IPS DF 4.7 (cell line): Measurements from ENCODE around the gene RAB31.

Source experiments
- DNase-seq: peaks from one replicate; pipeline ENCODE4 v3.0.0-alpha.2; 2013; ENCODE audit warnings: low spot score; ENCODE audit errors: extremely low read depth

The RAB31 gene

DNA sequence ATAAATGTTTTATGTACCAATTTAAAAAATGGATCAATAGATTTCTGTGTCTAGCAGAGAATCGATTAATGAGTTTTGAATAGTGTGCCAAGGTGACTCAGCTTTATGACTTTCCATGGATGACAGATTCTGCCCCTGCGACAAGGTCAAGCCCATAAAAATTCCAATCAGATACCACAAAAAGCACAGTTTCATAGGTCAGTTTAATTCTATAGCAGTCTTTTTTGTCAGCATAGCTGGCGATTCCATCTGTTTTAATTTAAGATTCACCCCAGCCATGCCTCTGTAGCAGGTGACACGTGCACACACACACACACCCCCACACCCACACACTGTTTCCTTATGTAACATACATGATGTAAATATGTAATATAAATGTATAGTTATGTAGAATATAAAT, 28.9 kb downstream of the RAB31 start:
- no peak for DNase-seq

GRCh38 chr18:9737472-9738121, 29.5 kb downstream of the RAB31 start:
- no peak for DNase-seq

- DNase-seq = no peak
Observed at GRCh38 chr18:9738266-9738969, 30.3 kb downstream of the RAB31 start.

GRCh38 chr18:9739516-9739915, 31.4 kb downstream of the RAB31 start:
- no peak for DNase-seq

GRCh38 chr18:9740071-9740470, 32.0 kb downstream of the RAB31 start:
- no peak for DNase-seq

GRCh38 chr18:9741406-9741792, 33.3 kb downstream of the RAB31 start:
- no peak for DNase-seq

DNA sequence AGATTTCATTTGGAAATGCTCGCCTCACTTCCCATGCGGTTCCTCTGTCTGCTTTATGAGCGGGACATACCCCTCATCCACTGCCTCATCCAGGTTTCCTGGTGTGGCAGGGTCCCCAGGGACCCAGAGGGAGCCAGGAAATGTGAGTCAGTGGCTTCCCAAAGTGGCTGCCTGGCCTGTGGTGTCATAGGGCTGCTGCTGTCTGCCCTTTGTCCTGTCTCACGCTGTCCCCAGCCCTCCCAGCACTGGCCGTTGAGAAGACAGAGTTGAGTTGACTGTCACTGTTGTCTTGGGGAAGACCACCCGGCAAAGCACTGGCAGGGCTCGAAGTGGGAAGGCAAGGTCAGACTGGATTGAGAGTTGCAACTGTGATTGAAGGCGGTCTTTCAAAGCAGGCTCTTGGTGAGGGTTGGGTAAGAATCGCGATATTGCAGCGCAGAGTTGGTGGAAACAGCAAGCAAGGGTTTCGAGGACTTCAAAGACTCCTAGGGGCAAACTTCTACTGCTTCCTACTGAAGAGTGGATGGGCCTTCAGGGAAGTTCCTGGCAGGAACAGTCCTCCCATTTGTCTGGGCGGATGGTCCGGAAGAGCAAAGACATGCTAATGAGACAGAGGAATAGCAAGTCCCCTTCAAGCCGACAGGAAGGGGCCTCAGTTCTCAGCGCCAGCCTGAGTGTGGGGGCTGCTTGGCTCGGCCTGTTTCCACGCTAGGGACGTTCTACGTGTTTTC, 33.9 kb downstream of the RAB31 start:
- DNase-seq = peak; percentile 36

- DNase-seq = no peak
Observed at GRCh38 chr18:9742524-9743131, 34.5 kb downstream of the RAB31 start.

DNA sequence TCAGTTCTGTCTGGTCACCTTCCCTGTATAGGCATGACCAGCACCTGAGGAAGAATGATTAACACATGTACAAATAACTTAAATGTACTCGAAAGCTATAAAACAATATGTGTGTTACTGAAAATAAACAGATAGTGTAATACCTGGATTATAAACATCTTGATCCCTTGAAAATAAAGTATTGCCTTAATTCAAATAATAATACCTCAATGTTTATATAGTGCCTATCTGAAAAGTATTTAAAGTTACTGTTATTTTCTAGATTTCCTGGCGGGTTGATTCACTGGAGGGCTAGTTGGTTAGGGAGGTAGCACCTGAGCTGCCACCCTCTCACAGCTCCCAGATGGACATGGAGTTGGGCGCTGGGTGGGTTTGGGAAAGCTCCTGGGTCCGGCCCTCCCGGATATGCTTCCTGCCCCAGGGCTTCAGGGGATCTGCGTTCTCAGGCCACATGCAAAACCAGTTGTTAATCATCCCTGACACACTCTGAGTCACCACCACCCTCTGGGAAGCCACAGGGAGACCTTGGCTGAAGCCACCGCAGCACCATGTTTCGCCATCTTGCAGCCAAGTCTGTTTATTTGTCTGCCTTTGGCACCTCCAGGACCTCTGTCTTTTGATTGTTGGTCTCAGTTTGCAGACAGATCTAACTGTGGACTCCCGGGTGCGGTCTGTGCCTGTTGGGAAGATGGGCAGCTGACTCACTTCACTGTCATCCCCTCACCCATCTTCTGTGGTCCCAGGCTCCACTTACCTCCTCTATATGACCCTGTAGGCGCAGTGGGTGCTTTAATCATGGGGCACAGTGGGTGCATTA, 35.3 kb downstream of the RAB31 start:
- DNase-seq = no peak

GRCh38 chr18:9746958-9747357, 38.9 kb downstream of the RAB31 start:
- no peak for DNase-seq

GRCh38 chr18:9749611-9750010, 41.5 kb downstream of the RAB31 start:
- DNase-seq = no peak

DNA sequence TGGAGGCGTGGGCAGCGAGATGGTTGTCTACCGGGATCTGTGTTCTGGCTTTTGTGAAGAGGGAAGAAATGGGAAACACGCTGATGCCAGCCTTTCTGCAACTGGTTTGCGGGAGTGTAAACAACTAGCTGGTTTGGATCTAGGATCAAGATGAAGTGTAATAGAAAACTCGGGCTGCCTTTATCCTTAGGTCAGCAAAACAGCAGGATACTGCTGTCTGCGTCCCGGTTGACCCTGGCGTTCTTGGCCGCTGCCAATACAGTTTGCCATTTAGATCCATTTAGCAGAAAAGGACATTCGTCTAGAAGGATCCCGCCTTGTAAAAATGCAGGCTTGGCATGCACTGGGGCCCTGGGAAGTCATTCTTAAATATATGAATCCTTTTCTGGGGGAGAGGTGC, 42.0 kb downstream of the RAB31 start:
- DNase-seq = no peak

DNA sequence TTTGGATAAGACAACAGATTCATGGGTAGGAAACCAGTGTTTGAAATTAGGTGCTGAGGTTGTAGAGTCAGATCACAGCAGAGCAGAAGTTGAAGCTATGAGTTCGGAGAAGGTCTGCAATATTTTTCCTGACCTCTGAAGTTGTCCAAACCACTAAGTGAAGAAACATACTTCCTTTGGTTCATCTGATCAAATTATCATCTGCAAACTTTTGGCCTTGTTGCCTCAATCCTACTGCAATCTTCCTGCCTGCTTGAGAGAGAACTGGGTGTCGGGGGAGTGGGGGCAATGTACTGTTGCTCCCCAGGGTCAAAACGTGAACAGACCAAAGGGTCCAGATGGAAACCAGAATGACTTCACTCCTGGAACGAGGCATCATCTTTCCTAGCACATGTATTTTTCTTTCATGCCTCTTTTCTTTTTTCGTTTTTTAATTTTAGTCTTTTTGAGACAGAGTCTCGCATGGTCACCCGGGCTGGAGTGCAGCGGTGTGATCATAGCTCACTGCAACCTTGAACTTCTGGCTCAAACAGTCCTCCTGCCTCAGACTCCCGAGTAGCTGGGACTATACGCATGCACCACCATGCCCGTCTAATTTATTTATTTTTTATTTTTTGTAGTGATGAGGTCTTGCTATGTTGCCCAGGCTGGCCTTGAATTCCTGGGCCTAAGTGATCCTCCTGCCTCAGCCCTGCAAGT, 42.7 kb downstream of the RAB31 start:
- no peak for DNase-seq

GRCh38 chr18:9751371-9752031, 43.4 kb downstream of the RAB31 start:
- no peak for DNase-seq

DNA sequence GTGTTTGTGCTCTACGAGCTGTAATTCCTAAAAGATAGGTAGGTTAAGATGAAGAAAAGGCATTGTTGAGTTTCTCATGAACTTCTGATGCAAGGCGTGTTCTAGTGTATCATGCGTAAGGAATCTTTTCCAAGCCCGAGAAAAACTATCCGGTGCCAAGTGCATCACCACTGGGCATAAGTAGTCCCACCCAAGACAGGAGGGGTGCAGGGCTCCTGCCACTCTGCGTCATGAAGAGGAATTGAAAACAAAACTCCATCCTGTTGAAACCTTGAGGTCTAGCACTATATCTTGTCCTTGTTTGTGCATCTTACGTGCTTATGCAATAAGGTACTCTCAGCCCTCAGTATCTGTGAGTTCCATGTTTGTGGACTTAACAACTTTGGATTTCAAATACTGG, 45.7 kb downstream of the RAB31 start:
- no peak for DNase-seq

DNA sequence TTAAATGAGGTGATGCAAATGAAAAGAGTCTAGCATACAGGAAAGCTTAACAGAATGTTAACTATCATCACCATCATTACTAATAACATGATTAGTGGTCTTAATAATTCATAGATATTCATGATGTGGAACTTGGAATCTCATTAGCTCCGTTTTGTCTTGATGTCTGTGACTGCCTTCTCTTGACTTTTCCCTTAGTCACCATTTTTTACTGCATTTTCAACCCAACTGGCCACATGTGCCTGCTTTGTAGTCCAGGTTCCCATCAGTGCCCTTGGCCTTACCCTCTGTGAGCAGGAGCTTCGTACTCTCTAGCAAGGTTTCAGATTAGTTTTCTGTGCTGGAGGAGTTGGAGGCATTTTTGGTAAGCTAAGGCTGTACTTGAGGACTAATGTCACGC, 47.0 kb downstream of the RAB31 start:
- no peak for DNase-seq

DNA sequence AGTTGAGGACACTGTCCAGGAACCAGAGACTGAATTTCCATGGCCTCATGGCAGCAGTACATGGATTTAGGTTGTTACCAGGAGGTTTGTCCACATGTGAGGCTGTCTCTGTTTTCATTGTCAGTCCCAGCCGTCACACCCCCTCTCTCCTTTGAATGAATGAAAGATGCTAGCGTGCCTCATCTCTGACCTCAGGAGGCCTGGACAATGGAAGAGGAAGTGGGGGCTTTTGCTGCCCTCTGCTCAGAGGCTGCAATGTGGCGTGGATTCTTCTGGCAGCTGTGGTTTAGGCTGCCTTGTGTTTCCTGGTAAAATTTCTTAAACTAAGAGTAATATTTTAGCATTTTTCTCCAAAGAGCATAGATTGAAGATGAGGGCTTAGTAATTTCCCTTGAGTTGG, 47.5 kb downstream of the RAB31 start:
- DNase-seq = no peak

- DNase-seq = no peak
Observed at GRCh38 chr18:9756271-9756932, 48.3 kb downstream of the RAB31 start.

DNA sequence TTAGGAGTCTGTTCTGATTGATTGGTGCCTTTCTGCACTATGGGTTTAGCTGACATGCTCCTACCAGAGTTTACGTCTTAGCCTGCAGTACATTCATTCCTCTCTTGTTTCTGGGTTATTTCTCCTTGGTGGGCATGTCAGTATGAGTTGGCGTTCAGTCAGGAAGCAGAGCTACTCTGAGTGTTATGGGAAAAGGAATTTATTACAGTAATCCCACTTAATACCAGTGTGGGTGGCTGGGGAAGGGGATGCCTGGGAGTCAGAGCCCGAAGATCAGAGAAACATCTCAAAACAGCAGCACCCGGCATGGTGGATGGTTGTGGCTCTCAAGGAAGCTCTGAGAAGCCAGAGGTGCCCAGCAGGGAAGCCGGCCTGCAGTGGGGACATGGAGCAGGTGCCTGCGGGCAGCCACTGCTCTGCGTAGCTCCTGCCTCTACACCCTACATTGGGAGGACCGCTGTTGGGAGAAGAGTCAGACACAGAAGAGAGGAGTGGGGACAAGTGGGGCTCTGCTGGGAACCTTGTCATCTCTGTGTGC, 48.9 kb downstream of the RAB31 start:
- DNase-seq = no peak
